HG03039 (cell line): ENCODE measurements around the gene CYTH2.

ENCODE experiments used
- ATAC-seq: cut with Tn5 transposase; IDR thresholded peaks from one replicate; pipeline ENCODE4 v1.9.1; 2021; ENCODE audit warnings: mild to moderate bottlenecking, moderate library complexity; ENCODE audit not compliant: unreplicated experiment

The CYTH2 gene

GRCh38 chr19:48492925-48493717 is 24.0 kb downstream of the CYTH2 start:
- ATAC-seq: peak; percentile 56

DNA sequence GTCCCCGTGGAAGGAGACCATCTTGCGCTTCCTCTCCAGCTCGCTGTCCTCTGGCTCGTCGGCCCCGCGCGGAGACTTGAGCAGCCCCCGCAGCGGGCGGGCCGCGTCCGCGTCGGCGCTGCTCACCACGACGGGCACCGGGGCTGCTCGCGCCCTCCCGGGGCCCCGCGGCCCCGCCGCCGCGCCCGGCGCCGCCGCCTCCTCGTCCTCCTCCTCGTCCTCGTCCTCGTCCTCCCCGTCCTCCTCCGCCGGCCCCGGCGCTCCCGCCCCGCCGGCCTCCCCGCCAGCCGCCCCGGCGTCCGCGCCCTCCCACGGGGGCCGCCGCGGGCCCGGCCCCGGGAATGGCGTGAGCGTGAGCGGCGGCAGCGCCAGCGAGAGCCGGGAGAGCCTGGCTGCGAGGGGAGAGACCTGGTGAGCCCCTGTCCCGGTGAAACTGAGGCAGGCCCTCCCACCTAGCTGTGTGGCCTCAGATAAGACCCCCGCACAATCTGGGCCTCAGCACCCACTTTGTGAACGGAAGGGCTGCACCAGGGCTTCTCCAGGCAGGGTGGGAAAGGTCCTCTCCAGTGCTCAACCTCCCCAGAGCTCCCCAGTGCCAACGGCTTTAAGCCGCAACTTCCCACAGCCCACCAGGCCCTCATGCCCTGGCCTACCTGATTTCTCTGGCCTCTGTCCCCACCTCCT is 24.7 kb downstream of the CYTH2 start:
- no peak for ATAC-seq

DNA sequence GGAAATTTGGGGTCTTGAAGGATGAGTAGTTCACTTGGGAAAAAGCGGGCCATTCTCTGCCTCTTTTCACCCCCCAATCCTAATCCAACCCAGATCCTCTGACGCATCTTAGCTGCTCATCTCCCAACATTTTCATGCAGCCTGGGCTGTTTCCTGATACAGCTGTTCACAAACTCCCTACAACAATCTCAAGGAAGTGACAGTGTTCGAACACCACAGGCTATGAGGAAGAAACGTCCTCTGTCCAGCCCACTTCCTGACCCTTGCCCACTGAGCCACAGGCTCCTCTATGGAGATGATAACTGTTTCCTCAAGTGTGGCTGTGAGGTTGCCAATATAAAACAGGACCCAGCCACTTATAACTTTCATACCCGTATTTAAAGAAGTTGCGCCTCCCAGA is 26.2 kb downstream of the CYTH2 start:
- no peak for ATAC-seq

DNA sequence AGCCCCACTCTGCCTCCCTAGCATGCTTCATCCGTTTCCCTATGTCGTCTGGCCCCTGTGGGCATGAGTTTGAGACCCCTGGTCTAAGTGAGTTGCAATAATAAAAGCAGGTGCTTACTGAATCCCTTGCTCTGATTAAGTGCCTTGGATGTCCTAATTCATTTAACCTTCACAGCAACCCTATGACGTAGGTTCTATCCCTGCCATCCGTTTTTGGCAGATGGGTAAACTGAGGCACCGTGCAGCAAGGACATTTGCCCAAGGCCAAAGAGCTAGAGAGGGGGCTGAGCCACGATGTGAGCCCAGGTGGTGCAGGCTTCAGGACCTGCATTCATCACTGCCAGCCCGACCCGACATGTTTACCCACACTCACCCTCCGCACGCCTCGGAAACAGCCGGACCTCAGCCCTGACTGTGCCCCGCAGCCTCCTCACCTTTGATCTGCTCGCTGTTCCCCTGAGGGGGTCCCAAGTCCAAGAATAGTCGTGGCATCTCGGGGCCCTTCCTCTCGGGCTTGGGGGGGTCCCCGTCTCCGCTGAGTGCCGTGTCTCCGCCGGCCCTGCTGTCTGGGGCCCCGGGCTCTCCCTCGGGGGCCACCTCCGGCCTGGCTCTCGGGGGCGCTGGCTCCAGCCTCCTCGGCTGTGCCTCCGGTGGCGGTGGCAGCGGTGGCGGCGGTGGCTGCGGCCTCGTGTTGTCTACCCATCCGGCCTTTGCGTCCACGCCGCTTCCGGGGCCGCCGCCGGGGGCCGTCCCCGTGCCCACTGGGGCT is 28.0 kb downstream of the CYTH2 start:
- ATAC-seq: no peak

- no peak for ATAC-seq
These were observed 28.8 kb downstream of the CYTH2 start for GRCh38 chr19:48497728-48498594.

- ATAC-seq: no peak
These were observed 29.6 kb downstream of the CYTH2 start for GRCh38 chr19:48498595-48499311.

GRCh38 chr19:48499316-48500090 is 30.3 kb downstream of the CYTH2 start:
- ATAC-seq: no peak

GRCh38 chr19:48500830-48501493 is 31.8 kb downstream of the CYTH2 start:
- no peak for ATAC-seq

DNA sequence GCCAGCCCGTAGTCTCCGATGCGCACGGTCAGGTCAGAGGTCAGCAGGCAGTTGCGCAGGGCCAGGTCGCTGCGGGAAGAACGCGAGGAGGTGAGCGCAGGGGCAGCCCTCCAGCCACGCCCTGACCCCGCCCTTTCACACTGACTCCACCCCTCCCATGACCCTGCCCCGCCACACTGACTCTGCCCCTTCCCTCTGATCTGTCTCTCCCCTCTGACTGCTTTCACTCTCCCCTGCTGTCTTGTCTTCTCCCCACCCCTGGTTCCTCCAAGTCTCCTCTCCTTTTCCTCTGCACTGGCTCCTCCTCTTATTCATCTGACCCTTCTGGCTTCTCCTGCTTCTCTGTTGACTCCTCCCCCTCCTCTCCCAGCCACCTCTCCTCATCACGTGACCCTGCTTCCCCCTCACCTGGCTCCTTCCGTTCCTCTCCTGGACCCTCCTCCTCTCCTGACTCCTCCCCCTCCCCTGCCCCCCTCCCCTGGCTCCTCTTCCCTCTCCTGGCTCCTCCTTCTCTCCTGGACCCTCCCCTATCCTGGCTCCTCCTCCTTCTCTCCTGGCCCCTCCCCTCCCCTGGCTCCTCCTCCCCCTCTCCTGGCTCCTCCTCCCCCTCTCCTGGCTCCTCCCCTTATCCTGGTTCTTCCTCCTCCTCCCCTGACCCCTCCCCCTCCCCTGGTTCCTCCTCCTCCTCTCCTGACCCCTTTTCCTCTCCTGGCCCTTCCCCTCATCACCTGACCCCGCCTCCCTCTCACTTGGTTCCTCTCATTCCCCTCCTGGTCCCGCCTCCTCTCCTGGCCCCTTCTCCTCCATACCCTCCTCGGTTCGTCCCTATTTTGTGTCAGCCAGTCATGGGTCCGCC is 32.6 kb downstream of the CYTH2 start:
- no peak for ATAC-seq

DNA sequence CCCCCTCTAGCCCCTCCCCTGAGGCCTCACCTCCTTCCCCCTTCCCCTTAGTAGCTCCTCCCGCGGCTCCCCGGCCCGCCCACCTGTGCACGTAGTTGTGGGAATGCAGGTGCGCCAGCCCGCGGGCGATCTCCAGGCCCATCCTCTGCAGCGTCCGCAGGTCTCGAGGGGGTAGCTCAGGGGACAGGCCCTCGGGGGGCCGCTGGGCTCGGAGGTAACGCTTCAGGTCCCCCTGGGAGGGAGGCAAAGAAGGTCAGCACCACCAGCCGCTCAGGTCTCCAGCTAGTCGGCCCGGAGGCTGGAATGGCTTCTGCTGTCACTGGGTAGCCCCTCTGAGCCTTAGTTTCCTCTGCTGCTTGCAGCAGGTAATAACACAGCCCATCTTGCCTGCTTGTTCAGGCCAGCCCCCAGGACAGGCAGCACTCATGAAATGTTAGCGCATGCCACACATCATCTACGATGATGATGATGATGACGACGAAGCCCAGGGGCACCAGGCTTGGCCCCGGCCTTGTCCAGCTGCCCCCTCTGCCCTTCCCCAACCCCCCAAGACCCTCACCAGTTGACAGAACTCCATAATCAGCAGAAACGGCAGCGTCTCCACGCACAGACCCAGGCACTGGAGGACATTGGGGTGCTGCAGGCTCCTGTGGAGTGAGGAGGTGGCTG is 33.3 kb downstream of the CYTH2 start:
- no peak for ATAC-seq

GRCh38 chr19:48506138-48506733 is 37.1 kb downstream of the CYTH2 start:
- ATAC-seq: no peak

DNA sequence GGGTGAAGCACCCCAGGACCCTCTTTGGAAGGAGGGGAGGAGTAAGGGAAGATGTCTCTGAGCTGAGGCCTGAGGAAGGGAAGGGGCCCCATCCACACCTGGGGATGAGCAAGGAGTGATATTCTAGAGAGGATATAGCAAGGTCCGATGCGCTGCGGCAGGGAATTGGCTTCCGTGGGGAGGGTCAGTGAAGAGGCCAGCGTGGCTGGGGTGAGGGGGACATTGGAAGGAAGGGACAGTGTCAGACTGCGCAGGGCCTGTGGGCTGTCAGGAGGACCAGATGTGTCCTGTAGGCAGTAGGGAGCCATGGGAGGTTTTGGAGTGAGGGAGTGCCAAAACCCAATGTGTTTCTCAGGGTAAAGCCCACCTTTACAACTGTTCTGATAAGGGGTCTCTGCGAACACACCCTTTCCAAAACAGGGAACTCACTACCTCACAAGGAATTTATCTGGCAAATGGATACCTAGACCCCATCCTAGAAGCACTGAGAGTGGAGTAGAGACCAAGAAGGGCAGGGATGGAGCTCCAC is 38.8 kb downstream of the CYTH2 start:
- ATAC-seq: no peak

GRCh38 chr19:48508729-48509411 is 39.7 kb downstream of the CYTH2 start:
- ATAC-seq: no peak

DNA sequence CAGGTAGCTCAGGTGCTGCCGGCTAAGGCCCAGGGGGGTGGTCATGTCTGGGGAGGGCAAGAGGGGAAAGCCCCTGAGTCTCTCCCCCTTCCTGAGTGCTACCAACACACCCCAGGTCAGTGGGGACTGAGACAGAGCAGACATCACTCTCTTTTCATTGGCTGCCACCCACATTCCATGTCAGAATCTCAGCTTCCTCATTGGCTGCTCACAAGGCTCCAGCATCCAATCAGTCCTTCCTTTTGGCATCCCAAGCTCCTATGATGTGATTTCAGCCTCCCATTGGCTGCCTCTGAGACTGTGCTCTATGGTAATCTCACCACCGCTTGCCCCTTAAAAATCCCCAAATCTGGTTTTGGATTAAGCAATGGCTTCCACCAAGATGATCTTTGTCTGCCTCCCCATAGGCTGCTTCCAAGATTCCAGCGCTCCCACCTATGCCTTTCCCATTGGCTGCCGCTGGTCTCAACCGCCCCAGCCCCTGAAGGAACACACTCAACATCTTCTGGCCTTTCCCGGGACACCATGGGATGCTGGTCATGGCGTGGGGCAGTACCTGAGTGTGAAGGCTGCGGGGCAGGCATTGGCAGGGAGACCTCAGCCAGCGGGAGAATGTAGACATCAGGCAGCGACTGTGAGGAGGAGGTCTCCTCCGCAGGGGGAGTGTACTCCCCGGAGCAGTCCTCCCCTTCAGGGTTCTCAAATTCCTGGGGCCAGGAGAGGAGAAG is 40.5 kb downstream of the CYTH2 start:
- no peak for ATAC-seq
